Left colon (tissue), 2 donors: ENCODE measurements around the gene FAM83D. TPM values are rescaled to one million over a fixed set of nuclear protein-coding genes. Genes with fewer than 3 reads are reported as not detected.

ENCODE experiments used
- ATAC-seq: fragments of 200-7000 bp; cut with Tn5 transposase; one replicate; pipeline ENCODE4 v1.9.1; 2020; ENCODE audit warnings: mild to moderate bottlenecking, moderate library complexity
- DNase-seq, 2 donors: peaks; one replicate each; pipeline ENCODE4 v3.0.0-alpha.2; 2020
- intact Hi-C, 2 donors: fragments of 100-400 bp; cut with DNase I in 1 of 2; cut with micrococcal nuclease in 1 of 2; formaldehyde crosslinking; loops; one replicate each; pipeline versions ENCODE4 v1.11.2 to v1.14.0; 2022; cut with DNase I, micrococcal nuclease
- total RNA-seq, 2 donors: library from RNA; stranded (reverse); fragmentation: NEBNext Ultra II Directional; extraction: Animal tissue kit (Norgen Biotek cat#: 25700); gene quantifications; one replicate each; pipeline ENCODE4 v1.2.1, GENCODE V29; 2021
- donor health status: DM: no; HTN: no; CAD: no.
- donor health status: DM: yes; HTN: yes; CAD: no.

Gene FAM83D
- total RNA-seq, 2 donors from 2014 or later = 9.4 to 11.2 TPM

GRCh38 chr20:38893056-38893564 lies 33.1 kb upstream of the FAM83D start:
- DNase-seq (no peak), ATAC-seq (no peak)
- intact Hi-C loops = loop anchor here in 1 of 2 donors (5.0 kb wide), 1 partner anchor 241 kb away; no protein-coding TSS in a partner anchor

- DNase-seq (peak in 1 of 2 donors; percentile 80), ATAC-seq (peak; percentile 91)
- intact Hi-C loops = loop anchor here in 1 of 2 donors (5.0 kb wide), 1 partner anchor 241 kb away; no protein-coding TSS in a partner anchor
Measured at GRCh38 chr20:38893565-38894090, 32.6 kb upstream of the FAM83D start.

- no peak for DNase-seq
- ATAC-seq = peak; percentile 90
Measured at GRCh38 chr20:38894091-38894847, 31.9 kb upstream of the FAM83D start.

GRCh38 chr20:38895098-38895949 lies 30.9 kb upstream of the FAM83D start:
- no peak for DNase-seq
- ATAC-seq = no peak
- intact Hi-C loops = no loop called here

More at GRCh38 chr20:38894091-38894847, 31.9 kb upstream of the FAM83D start:
- intact Hi-C loops = loop anchor here in 1 of 2 donors (5.0 kb wide), 1 partner anchor 242 kb away; no protein-coding TSS in a partner anchor

GRCh38 chr20:38896009-38896594 lies 30.1 kb upstream of the FAM83D start:
- intact Hi-C loops = no loop called here
- no peak for ATAC-seq
- DNase-seq = no peak

- ATAC-seq (no peak), DNase-seq (no peak)
- intact Hi-C loops = no loop called here
Measured at GRCh38 chr20:38897267-38897666, 28.9 kb upstream of the FAM83D start.

GRCh38 chr20:38900606-38901005 lies 25.6 kb upstream of the FAM83D start:
- no peak for DNase-seq
- ATAC-seq = no peak
- intact Hi-C loops = no loop called here

- intact Hi-C loops = no loop called here
- DNase-seq (no peak), ATAC-seq (no peak)
Measured at GRCh38 chr20:38902601-38903000, 23.6 kb upstream of the FAM83D start.

GRCh38 chr20:38903335-38903734 lies 22.9 kb upstream of the FAM83D start:
- DNase-seq = no peak
- no peak for ATAC-seq
- intact Hi-C loops = no loop called here

GRCh38 chr20:38905375-38905774 lies 20.8 kb upstream of the FAM83D start:
- DNase-seq (no peak), ATAC-seq (no peak)
- intact Hi-C loops = no loop called here

GRCh38 chr20:38907918-38908677 lies 18.1 kb upstream of the FAM83D start:
- ATAC-seq = no peak
- intact Hi-C loops = no loop called here
- DNase-seq = no peak

- DNase-seq = no peak
- no peak for ATAC-seq
- intact Hi-C loops = loop anchor here in 1 of 2 donors (10.0 kb wide), 1 partner anchor 149 kb away; no protein-coding TSS in a partner anchor
Measured at GRCh38 chr20:38915355-38915754, 10.9 kb upstream of the FAM83D start.

- intact Hi-C loops = loop anchor here in 1 of 2 donors (10.0 kb wide), 1 partner anchor 147 kb away; no protein-coding TSS in a partner anchor
- DNase-seq (no peak), ATAC-seq (no peak)
Measured at GRCh38 chr20:38917657-38918056, 8.6 kb upstream of the FAM83D start.

GRCh38 chr20:38918172-38918571 lies 8.0 kb upstream of the FAM83D start:
- ATAC-seq = no peak
- intact Hi-C loops = loop anchor here in 1 of 2 donors (10.0 kb wide), 1 partner anchor 147 kb away; no protein-coding TSS in a partner anchor
- DNase-seq = no peak

GRCh38 chr20:38919683-38920082 lies 6.5 kb upstream of the FAM83D start:
- DNase-seq (no peak), ATAC-seq (no peak)
- intact Hi-C loops = loop anchor here in 1 of 2 donors (10.0 kb wide), 1 partner anchor 145 kb away; no protein-coding TSS in a partner anchor

- intact Hi-C loops = no loop called here
- ATAC-seq = no peak
- DNase-seq = no peak
Measured at GRCh38 chr20:38920411-38920810, 5.8 kb upstream of the FAM83D start.

GRCh38 chr20:38920851-38921250 lies 5.4 kb upstream of the FAM83D start:
- DNase-seq (no peak), ATAC-seq (no peak)
- intact Hi-C loops = no loop called here

GRCh38 chr20:38924718-38925117 lies 1.5 kb upstream of the FAM83D start:
- intact Hi-C loops = loop anchor here in 1 of 2 donors (5.0 kb wide), 1 partner anchor 123 kb away; no protein-coding TSS in a partner anchor
- ATAC-seq = no peak
- no peak for DNase-seq
